ENCODE results near the gene SLC6A7.

The SLC6A7 gene

DNA sequence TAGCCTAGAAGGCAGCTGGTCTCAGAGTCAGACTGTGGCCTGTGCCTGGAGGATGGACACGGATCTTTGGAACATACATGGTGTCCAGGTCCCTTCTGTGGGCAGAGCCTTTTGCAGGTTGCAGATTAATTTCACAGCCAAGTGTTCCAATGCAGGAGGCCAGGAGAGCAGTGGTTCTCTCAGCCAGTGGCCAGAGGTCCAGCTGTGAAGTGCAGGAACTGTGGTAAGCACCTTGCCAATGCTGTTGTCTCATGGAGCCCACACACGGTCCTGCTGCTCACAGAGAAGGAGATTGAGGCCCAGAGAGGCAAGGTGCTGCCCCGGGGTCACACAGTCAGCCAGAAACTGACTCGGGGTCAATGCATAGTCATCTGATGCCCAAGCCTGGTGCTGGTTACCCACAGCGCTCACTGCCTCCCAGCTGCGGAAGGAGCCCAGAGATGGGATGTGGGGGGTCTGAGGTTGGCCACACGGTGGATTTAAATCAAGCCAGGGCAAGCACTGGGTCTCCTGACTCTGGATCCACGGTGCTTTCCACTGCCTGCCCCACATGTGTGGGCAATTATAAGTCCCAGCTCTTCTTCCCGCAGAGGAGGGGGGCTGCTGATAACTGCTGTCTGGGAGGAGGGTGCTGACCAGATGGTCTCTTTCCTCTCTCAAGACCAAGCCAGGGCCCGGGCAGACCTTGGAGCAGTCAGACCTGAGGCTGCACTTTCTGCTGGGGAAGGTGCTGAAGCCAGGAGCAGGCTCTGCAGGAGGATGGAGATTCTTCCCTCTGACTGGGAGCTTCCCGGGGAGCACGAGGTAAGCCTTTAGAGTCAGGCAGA is 37.0 kb upstream of the SLC6A7 start:
- no peaks in the 10 kb centered on the region for H3K36me3 Mint-ChIP-seq (ENCODE audit: low read depth)
- H3K4me1 Mint-ChIP-seq, result peaks cover 8% of the 10 kb centered on the region
- H3K27me3 Mint-ChIP-seq, result peaks cover 7% of the 10 kb centered on the region
- H3K27ac Mint-ChIP-seq, result no peak overlapping the region
- ATAC-seq, result no peak
- no peaks in the 10 kb centered on the region for H3K9me3 Mint-ChIP-seq
- no peak for DNase-seq
- H3K4me3 Mint-ChIP-seq, result no peak overlapping the region

DNA sequence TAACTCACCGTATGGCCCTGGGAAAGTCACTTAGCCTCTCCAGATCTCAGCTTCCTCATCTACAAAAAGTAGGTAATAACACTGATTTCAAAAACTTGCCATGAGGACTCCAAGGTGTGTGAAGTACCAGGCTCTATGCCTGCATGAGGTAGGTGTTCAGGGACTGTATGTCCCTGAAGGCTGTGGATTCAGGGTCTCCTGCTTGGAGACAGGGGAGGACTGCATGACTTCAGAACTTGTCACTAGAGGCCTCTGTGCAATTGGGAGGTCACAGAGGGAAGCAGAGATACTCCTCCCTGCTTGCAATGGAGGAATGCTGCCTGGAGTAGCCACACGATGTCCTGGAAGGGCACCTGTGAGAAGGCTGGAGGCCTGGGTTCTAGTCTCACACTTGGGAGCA is 36.4 kb upstream of the SLC6A7 start:
- no peaks in the 10 kb centered on the region for H3K9me3 Mint-ChIP-seq
- DNase-seq (no peak), ATAC-seq (no peak)
- peaks cover 8% of the 10 kb centered on the region for H3K4me1 Mint-ChIP-seq
- no peak overlapping the region for H3K27ac Mint-ChIP-seq
- no peak overlapping the region for H3K4me3 Mint-ChIP-seq
- no peaks in the 10 kb centered on the region for H3K36me3 Mint-ChIP-seq (ENCODE audit: low read depth)
- H3K27me3 Mint-ChIP-seq, result peaks cover 7% of the 10 kb centered on the region

DNA sequence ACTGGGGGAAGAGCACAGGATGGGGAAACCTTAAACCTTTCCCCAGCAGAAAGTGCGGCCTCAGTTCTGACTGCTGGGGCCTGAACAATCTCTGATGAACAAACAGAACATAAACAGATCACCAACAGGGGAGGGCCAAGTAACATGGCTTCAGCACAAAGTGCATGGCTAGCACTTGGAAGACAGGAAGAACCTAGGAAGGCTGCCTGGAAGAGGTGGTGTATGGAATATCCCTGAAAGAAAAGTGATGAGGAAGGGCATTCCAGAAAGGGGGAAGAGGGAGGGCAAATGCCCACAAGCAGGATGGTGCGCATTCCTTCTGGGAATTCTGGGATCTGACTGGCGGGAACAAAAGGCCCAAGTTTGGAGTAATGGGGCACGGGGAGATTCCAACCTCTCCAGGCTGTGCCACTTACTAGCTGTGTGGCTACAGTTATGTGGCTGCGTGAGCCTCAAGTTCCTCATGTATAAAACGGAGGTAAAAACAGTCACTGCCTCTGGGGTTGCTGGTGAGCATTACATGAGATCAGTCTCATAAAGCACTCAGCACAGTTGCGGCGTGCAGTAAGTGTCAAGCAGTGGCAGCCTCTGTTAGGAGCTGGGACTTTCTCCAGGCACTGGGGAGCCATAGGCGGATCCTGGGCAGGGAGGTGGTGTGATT is 35.8 kb upstream of the SLC6A7 start:
- peaks cover 7% of the 10 kb centered on the region for H3K27me3 Mint-ChIP-seq
- peaks cover 8% of the 10 kb centered on the region for H3K4me1 Mint-ChIP-seq
- H3K4me3 Mint-ChIP-seq, result peak overlapping the region; percentile 15
- ATAC-seq (no peak), DNase-seq (no peak)
- H3K36me3 Mint-ChIP-seq (ENCODE audit: low read depth), result no peaks in the 10 kb centered on the region
- H3K27ac Mint-ChIP-seq, result no peak overlapping the region
- H3K9me3 Mint-ChIP-seq, result no peaks in the 10 kb centered on the region

DNA sequence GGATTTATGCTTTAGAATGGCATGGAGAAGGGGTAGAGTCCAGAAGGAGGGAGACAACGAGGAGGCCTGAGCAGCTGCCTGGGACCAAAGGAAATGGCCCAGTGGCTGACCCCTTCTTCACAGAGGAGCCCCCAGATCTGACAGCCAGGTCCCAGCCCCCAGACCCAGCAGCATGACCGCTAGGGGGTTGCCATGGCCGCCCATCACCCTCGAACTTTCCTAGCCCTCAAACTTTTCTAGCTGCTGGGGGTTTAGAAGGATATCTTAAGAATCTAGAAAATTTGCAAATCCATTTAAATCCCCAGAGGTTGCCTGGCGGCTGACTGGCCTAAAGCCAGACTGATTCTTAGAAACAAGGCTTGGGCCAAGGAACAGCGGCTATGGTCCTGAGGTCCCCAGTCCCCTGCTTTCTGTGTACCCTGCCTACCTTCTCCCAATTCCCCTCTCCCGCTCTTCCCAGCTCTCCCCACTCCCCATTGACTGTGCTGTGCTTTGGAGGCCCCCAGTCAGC is 35.2 kb upstream of the SLC6A7 start:
- H3K36me3 Mint-ChIP-seq (ENCODE audit: low read depth), result no peaks in the 10 kb centered on the region
- DNase-seq (no peak), ATAC-seq (no peak)
- no peaks in the 10 kb centered on the region for H3K9me3 Mint-ChIP-seq
- peaks cover 7% of the 10 kb centered on the region for H3K27me3 Mint-ChIP-seq
- peak overlapping the region; percentile 15 for H3K4me3 Mint-ChIP-seq
- H3K4me1 Mint-ChIP-seq, result peaks cover 8% of the 10 kb centered on the region
- H3K27ac Mint-ChIP-seq, result no peak overlapping the region

DNA sequence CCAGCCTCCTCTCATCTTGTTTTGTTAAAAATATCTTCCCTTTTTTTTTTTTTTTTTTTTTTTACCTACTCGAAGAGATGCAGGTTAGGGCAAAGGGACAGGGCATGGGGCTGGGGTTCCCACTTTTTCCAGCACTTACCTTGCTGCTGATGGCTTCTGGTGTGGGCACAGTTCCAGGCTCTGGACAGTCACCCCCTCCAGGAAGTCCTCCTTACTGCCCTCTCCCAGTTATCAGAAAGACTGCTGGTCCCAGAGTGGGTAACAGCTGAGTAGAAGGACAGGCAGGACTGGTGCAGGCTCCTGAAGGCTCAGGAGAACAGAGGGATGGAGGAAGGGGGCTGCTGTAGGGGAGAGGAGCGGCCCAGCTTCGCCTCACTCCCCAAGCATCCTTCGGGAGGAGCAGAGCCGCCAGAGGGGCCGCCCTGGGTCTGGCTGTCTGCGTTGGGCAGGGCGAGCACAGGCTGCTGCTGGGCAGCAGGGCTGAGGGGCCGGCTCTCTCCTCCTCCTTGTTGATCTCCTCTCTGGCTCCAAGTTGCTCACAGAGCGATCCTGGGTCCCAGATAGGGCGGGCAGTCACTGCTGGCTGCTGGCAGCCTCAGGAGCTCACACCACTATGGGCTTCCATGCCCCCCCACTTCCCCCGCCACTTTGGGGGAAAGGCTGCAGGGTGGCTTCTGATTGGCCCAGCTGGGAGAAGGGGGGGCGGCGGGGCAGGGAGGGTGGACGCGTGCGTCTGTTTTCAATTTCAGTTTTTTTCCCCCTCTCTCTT is 34.4 kb upstream of the SLC6A7 start, which contains the start of gene PDGFRB:
PDGFRB (minus strand) TSS at position 588 of the 769 bp plus-strand sequence. CDS start 18,798 bp downstream, outside the sequence.
- Mint-ChIP-seq H3K27ac (peak within 1 kb of the TSS; percentile 31), H3K36me3 (ENCODE audit: low read depth) (no peaks in the 10 kb centered on the region), H3K4me1 (peaks cover 8% of the 10 kb centered on the region), H3K9me3 (no peaks in the 10 kb centered on the region), H3K4me3 (peak within 1 kb of the TSS; percentile 76), H3K27me3 (peaks cover 7% of the 10 kb centered on the region)
- DNase-seq (peak; percentile 53), ATAC-seq (peak; percentile 66)

DNA sequence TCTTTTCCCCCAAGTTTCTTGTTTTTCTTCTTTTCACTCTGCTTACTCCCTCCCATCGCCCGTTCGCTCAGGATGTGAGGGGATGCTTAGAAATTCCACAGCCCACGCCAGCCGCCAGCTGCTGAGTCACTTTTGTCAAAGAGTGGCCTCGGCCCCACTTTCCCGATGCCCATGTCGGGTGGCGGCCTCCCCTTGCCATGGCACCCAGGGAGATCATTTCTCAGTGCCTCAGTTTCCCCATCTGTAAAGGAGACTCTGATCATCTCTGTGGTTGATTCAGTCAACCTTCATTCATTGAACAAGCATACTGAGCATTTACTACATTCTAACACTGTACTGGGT is 33.9 kb upstream of the SLC6A7 start:
- Mint-ChIP-seq H3K4me3 (peak overlapping the region; percentile 76), H3K27me3 (peaks cover 7% of the 10 kb centered on the region), H3K27ac (peak overlapping the region; percentile 31), H3K4me1 (peaks cover 8% of the 10 kb centered on the region), H3K9me3 (no peaks in the 10 kb centered on the region), H3K36me3 (ENCODE audit: low read depth) (no peaks in the 10 kb centered on the region)
- no peak for ATAC-seq
- DNase-seq, result peak; percentile 11

DNA sequence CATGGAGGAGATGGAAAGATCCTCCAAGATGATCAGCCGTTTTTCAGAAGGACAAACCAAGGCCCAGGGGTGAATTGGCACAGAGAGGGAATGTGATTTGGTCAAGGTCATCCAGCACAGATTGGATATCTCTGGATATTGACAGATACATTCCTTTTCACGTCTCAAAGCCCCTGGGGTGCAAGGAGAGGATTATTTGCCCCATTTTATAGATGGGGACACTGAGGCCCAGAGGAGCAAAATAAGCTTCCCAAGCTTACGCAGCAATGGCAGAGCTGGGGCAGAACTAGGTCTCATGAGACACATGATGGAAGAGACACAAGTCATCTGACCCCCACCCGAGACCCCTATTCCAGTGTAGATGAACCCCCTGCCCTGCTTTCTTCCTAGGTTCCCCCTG is 33.3 kb upstream of the SLC6A7 start:
- DNase-seq (no peak), ATAC-seq (no peak)
- Mint-ChIP-seq H3K27me3 (peaks cover 7% of the 10 kb centered on the region), H3K4me3 (peak overlapping the region; percentile 76), H3K4me1 (peaks cover 8% of the 10 kb centered on the region), H3K27ac (no peak overlapping the region), H3K9me3 (no peaks in the 10 kb centered on the region), H3K36me3 (ENCODE audit: low read depth) (no peaks in the 10 kb centered on the region)

DNA sequence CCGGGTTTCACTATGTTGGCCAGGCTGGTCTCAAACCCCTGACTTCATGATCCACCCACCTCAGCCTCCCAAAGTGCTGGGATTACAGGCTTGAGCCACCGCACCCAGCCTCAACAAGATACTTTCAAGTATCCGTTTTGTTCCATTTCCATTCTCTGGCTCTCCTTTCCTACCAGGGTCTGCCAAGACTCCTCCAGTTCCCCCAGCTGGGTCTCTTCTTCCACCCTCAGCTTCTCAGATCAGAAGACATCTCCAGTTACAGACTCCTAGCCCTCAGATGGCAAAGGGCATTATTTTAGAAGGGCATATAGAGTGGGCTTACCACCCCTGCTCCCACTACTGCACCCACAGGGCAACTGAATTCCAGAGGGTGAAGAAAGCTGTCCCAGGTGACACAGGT is 32.7 kb upstream of the SLC6A7 start:
- no peak for DNase-seq
- no peak for ATAC-seq
- no peaks in the 10 kb centered on the region for H3K36me3 Mint-ChIP-seq (ENCODE audit: low read depth)
- no peak overlapping the region for H3K27ac Mint-ChIP-seq
- H3K27me3 Mint-ChIP-seq, result peaks cover 7% of the 10 kb centered on the region
- no peak overlapping the region for H3K4me3 Mint-ChIP-seq
- H3K9me3 Mint-ChIP-seq, result no peaks in the 10 kb centered on the region
- H3K4me1 Mint-ChIP-seq, result peaks cover 8% of the 10 kb centered on the region

DNA sequence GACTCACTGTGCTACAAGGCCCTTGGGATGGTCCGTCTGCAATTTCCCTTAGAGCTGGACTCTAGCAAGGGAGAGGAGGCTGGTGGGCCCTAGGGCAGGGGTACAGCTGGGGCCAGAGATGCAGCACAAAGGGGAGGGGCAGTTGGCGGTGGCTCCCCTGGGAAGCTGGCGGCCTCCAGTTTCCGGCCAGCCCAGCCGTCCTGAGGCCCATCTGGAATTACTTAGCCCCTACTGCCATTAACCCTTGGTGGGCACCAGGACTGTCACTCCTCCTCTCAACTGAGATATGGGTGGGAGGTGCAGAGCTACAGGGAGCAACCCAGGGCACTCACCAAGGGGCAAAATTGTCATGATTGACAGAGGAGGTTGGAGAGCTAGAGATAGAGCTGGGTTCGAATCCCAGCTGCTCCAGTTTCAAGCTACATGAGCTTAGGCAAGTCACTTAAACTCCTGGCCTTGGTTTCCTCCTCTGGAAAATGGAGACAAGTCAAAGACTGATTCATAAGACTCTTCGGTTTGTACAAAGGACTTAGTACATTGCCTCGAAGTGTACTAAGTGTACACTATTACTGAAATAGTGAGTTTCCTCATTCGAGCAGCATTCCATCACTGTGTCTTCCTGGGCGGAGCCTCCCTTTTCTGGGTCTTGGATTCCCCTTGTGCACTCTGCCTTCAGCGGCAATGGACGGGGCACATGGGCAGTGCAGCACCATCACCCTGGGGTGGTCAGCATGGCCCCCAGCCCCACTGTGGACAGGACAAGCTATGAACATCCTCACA is 31.5 kb upstream of the SLC6A7 start:
- Mint-ChIP-seq H3K27ac (no peak overlapping the region), H3K27me3 (peaks cover 7% of the 10 kb centered on the region), H3K36me3 (ENCODE audit: low read depth) (no peaks in the 10 kb centered on the region), H3K9me3 (no peaks in the 10 kb centered on the region), H3K4me3 (no peak overlapping the region), H3K4me1 (peaks cover 8% of the 10 kb centered on the region)
- no peak for DNase-seq
- no peak for ATAC-seq

DNA sequence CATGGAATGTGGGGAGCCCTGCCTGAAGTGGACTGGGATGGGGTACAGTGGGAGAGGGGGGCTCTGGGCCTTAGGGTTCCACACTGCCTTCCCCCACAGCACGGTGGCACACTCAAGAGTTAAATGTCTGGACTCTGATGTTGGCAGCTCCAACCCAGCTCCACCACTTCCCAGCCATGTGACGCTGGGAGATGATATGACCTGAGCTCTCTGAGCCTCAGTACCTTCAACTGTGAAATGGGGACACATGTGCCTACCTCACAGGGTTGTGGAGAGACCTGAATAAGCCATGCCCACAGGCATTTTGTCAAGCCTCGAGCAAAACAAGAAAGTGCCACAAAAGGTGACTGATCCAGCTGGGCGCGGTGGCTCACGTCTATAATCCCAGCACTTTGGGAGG is 30.8 kb upstream of the SLC6A7 start:
- Mint-ChIP-seq H3K9me3 (no peaks in the 10 kb centered on the region), H3K4me3 (no peak overlapping the region), H3K27ac (no peak overlapping the region), H3K27me3 (peaks cover 7% of the 10 kb centered on the region), H3K4me1 (peaks cover 8% of the 10 kb centered on the region), H3K36me3 (ENCODE audit: low read depth) (no peaks in the 10 kb centered on the region)
- ATAC-seq (no peak), DNase-seq (no peak)

DNA sequence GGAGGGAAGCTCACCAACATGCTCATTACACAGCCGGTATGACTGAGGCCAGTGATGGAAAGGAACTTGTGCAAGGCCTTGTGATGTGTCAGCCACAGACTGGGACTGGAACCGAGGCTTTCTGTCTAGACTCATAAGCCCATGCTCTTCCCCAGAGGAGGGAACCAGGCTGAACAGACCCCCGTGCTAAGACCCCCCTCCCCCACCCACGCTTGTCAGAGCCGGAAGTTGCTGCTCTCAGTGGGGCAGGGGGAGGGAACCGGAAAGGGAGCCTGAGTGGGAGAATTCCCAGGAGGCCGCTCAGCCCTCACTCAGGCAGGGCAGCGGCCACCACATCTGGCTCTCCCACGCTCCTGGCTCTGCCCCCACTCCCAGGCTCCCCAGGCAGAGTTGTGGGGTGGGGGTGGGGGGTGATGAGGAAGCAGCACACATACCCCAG is 30.1 kb upstream of the SLC6A7 start:
- Mint-ChIP-seq H3K27ac (no peak overlapping the region), H3K9me3 (no peaks in the 10 kb centered on the region), H3K27me3 (peaks cover 7% of the 10 kb centered on the region), H3K36me3 (ENCODE audit: low read depth) (no peaks in the 10 kb centered on the region), H3K4me1 (peaks cover 6% of the 10 kb centered on the region), H3K4me3 (no peak overlapping the region)
- no peak for DNase-seq
- ATAC-seq, result no peak

DNA sequence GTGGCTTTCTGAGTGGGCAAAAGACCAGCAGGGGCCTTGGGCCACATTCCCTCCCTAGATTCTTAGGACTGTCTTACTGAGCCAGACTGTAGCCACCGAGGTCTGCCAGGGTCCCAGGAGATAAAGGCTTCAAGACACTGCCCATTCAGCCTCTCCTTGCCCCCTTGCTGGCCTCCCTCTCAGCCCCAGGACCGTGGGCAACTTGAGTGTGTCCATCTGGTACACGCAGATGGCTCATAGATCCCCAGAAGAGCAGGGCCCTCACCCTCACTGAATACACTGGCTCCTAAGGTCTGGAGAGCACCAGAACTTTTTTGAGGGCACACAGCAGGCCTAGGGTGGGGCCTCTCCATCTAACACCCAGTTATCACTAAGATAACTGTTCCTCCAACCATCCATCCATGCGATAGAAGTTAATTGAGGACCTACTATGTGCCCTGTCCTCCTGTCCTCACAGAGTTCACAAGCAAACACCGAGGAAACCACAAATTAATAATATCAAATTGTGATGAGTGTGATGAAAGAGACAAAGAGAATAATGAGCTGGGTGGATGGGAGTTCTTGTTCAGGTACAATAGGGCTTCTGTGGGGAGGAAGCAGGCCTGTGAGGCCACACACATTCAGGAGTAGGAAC is 29.3 kb upstream of the SLC6A7 start:
- H3K4me1 Mint-ChIP-seq, result peaks cover 6% of the 10 kb centered on the region
- no peak overlapping the region for H3K27ac Mint-ChIP-seq
- peaks cover 12% of the 10 kb centered on the region for H3K27me3 Mint-ChIP-seq
- H3K9me3 Mint-ChIP-seq, result no peaks in the 10 kb centered on the region
- no peak overlapping the region for H3K4me3 Mint-ChIP-seq
- DNase-seq (no peak), ATAC-seq (no peak)
- no peaks in the 10 kb centered on the region for H3K36me3 Mint-ChIP-seq (ENCODE audit: low read depth)

DNA sequence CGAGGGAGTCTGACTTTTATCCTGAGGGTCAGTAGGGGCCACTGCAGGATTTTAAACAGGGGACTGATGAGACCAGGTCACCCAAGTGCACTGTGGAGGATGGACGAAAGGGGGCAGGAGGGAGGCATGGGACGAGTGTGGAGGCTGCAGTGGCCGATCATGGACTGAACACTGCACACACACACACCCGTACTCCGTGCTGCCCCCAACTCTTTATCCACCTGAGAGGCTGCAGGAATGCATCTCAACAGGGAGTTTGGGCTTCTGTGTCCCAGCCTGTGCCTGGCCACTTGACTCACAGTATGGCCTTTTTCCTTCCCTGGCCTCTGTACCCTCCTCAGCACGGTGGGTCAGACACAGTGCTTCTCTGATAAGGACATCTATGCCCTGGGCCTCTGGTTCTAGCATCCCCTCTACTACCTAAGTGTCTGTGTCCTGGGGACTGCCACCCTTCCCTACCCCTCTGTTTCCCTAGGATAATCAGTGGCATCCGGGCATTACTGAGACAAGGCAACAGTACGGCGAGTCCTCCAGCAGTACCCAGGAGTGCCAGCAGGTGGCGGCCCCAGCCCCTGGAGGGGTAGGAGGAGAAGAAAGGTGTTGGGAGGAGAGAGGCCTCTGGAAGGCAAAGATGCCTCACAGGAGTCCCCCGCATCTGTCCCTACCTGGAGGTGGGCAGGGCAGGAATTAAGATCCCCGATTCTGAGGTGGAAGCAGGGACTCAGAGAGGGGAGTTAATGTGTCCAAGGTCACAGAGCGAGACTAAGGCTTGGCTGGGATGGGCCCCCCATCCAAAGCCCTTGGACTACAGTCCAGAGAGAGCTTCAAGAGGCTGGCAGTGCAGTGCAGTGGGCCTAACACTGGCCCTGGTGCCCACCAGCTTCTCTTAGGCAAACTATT is 28.4 kb upstream of the SLC6A7 start:
- no peaks in the 10 kb centered on the region for H3K9me3 Mint-ChIP-seq
- DNase-seq, result peak; percentile 89
- no peaks in the 10 kb centered on the region for H3K36me3 Mint-ChIP-seq (ENCODE audit: low read depth)
- no peak overlapping the region for H3K4me3 Mint-ChIP-seq
- peaks cover 11% of the 10 kb centered on the region for H3K27me3 Mint-ChIP-seq
- H3K27ac Mint-ChIP-seq, result no peak overlapping the region
- ATAC-seq, result peak; percentile 68
- H3K4me1 Mint-ChIP-seq, result no peaks in the 10 kb centered on the region
